SK-N-SH (cell line): ENCODE data around the gene KLHDC10. TPM values are rescaled to one million over a fixed set of nuclear protein-coding genes. Genes with fewer than 3 reads are reported as not detected.

Experiments used
- CTCF ChIA-PET: fragments of 300-600, 350-600 bp; formaldehyde crosslinking; extraction: SDS; loops from one replicate; lab custom pipeline; 2021; lab: Yijun Ruan, JAX
- POLR2A ChIA-PET: fragments of 350-600 bp; sonication (Branson Sonifier 250); formaldehyde crosslinking; extraction: SDS; loops from one replicate; lab custom pipeline; 2020; ENCODE audit warnings: antibody characterized with exemption, inconsistent platforms; lab: Yijun Ruan, JAX
- DNase-seq: peaks from one replicate; pipeline ENCODE4 v3.0.0; 2012
- H2AFZ ChIP-seq: fragments of 200-600 bp; sonication (generic); 2 replicates; pipeline ENCODE4 v1.8.1; 2016; ENCODE audit warnings: antibody characterized with exemption, mild to moderate bottlenecking, low read depth
- H3F3A ChIP-seq: fragments of 200-600 bp; sonication (generic); replicated peaks from 2 replicates; pipeline ENCODE3; 2016; ENCODE audit warnings: antibody characterized with exemption, mild to moderate bottlenecking; ENCODE audit not compliant: insufficient read depth
- H3K27ac ChIP-seq, 2 experiments: fragments of 200-500 bp in 1 of 2; fragments of 200-600 bp in 1 of 2; sonication (Bioruptor generic) in 1 of 2; sonication (generic), shearing (Covaris generic) in 1 of 2; 2 replicates each; pipeline versions ENCODE4 v1.5.1 to v1.6.1; 2014 to 2016; ENCODE audit warnings: low read depth in 2 of 2, inconsistent platforms in 1 of 2, low read length in 1 of 2, mild to moderate bottlenecking in 1 of 2, mixed read lengths in 1 of 2
- H3K27me3 ChIP-seq: fragments of 200-600 bp; sonication (generic), shearing (Covaris generic); 2 replicates; pipeline ENCODE4 v1.6.1; 2016; ENCODE audit warnings: mixed run types; ENCODE audit not compliant: insufficient read depth
- H3K36me3 ChIP-seq, 2 experiments: fragments of 200-500 bp in 1 of 2; fragments of 200-600 bp in 1 of 2; sonication (Bioruptor generic) in 1 of 2; sonication (generic) in 1 of 2; replicated peaks in 1 of 2; 2 replicates each; pipeline versions ENCODE3 to v1.5.1; 2014 to 2016; ENCODE audit warnings: low read length in 1 of 2, mild to moderate bottlenecking in 1 of 2; ENCODE audit not compliant: insufficient read depth in 2 of 2, control insufficient read depth in 1 of 2
- H3K4me1 ChIP-seq, 2 experiments: fragments of 200-500 bp in 1 of 2; fragments of 200-600 bp in 1 of 2; sonication (Bioruptor generic) in 1 of 2; sonication (generic), shearing (Covaris generic) in 1 of 2; 2 replicates each; pipeline versions ENCODE4 v1.5.1 to v1.6.1; 2014 to 2016; ENCODE audit warnings: low read depth in 1 of 2, low read length in 1 of 2, mixed run types in 1 of 2; ENCODE audit not compliant: insufficient read depth in 2 of 2, control insufficient read depth in 1 of 2
- H3K4me2 ChIP-seq: fragments of 200-600 bp; sonication (generic), shearing (Covaris generic); 2 replicates; pipeline ENCODE4 v1.6.1; 2017; ENCODE audit warnings: mixed run types
- H3K4me3 ChIP-seq, 2 experiments: fragments of 200-500 bp in 1 of 2; fragments of 200-600 bp in 1 of 2; sonication (Bioruptor generic) in 1 of 2; sonication (generic), shearing (Covaris generic) in 1 of 2; 2 replicates each; pipeline versions ENCODE4 v1.5.1 to v1.8.1; 2014 to 2016; ENCODE audit warnings: low read depth in 2 of 2, inconsistent platforms in 1 of 2, low read length in 1 of 2, mild to moderate bottlenecking in 1 of 2, mixed read lengths in 1 of 2, moderate library complexity in 1 of 2
- H3K79me2 ChIP-seq: fragments of 200-600 bp; sonication (generic); 2 replicates; pipeline ENCODE4 v1.8.1; 2017; ENCODE audit warnings: mild to moderate bottlenecking; ENCODE audit not compliant: insufficient read depth
- H3K9ac ChIP-seq: fragments of 200-600 bp; sonication (generic); 2 replicates; pipeline ENCODE4 v1.6.1; 2017; ENCODE audit warnings: mixed run types
- H3K9me2 ChIP-seq: fragments of 200-600 bp; sonication (generic); 2 replicates; pipeline ENCODE4 v1.6.1; 2017; ENCODE audit warnings: mixed run types
- H3K9me3 ChIP-seq: fragments of 200-600 bp; sonication (generic); 2 replicates; pipeline ENCODE4 v1.6.1; 2017; ENCODE audit warnings: mixed run types, mild to moderate bottlenecking, moderate library complexity
- H4K20me1 ChIP-seq: fragments of 200-600 bp; sonication (generic); 2 replicates; pipeline ENCODE4 v1.6.1; 2017; ENCODE audit warnings: mild to moderate bottlenecking, mixed run types; ENCODE audit not compliant: insufficient read depth
- ELF1 ChIP-seq: IDR thresholded peaks from 2 replicates; pipeline ENCODE4 v1.4.0; 2012
- FOSL2 ChIP-seq: IDR thresholded peaks from 2 replicates; pipeline ENCODE4 v1.4.0; 2012; ENCODE audit warnings: low read depth, mild to moderate bottlenecking, moderate library complexity, borderline replicate concordance
- FOXJ3 ChIP-seq: sonication (generic); formaldehyde crosslinking; IDR thresholded peaks from 2 replicates; pipeline ENCODE4 v1.5.1; 2020; ENCODE audit warnings: mild to moderate bottlenecking, missing genetic modification reagents
- FOXM1 ChIP-seq: IDR thresholded peaks from 2 replicates; pipeline ENCODE4 v1.4.0; 2012; ENCODE audit warnings: low read depth, mild to moderate bottlenecking
- GABPA ChIP-seq: IDR thresholded peaks from 2 replicates; pipeline ENCODE4 v1.4.0; 2012; ENCODE audit warnings: low read depth, mild to moderate bottlenecking
- JUND ChIP-seq: IDR thresholded peaks from 2 replicates; pipeline ENCODE4 v1.4.0; 2012
- MEF2A ChIP-seq: IDR thresholded peaks from 2 replicates; pipeline ENCODE4 v1.4.0; 2012; ENCODE audit warnings: low read depth, borderline replicate concordance
- MXI1 ChIP-seq: IDR thresholded peaks from 2 replicates; pipeline ENCODE4 v1.6.1; 2012; ENCODE audit warnings: mild to moderate bottlenecking, low read depth, low read length, improper control_type of control experiment
- NFIC ChIP-seq: IDR thresholded peaks from 2 replicates; pipeline ENCODE4 v1.4.0; 2012; ENCODE audit warnings: borderline replicate concordance
- NRF1 ChIP-seq: IDR thresholded peaks from 2 replicates; pipeline ENCODE4 v1.6.1; 2012; ENCODE audit warnings: low read depth, mild to moderate bottlenecking, low read length
- POLR2AphosphoS5 ChIP-seq: IDR thresholded peaks from 2 replicates; pipeline ENCODE4 v1.6.1; 2012; ENCODE audit warnings: low read depth, low read length
- RAD21 ChIP-seq: IDR thresholded peaks from 2 replicates; pipeline ENCODE4 v1.6.1; 2012; ENCODE audit warnings: mild to moderate bottlenecking, low read length
- RCOR1 ChIP-seq: fragments of 150-350 bp; IDR thresholded peaks from 2 replicates; pipeline ENCODE4 v1.6.1; 2017; ENCODE audit warnings: antibody characterized with exemption, low read length
- REST ChIP-seq: IDR thresholded peaks from 2 replicates; pipeline ENCODE4 v1.6.1; 2012; ENCODE audit warnings: mild to moderate bottlenecking, low read depth, low read length, moderate library complexity
- RFX5 ChIP-seq: IDR thresholded peaks from 2 replicates; pipeline ENCODE4 v1.6.1; 2012; ENCODE audit warnings: mild to moderate bottlenecking, improper control_type of control experiment, low read length
- SIN3A ChIP-seq: IDR thresholded peaks from 2 replicates; pipeline ENCODE4 v1.6.1; 2012; ENCODE audit warnings: low read depth, mild to moderate bottlenecking, low read length, moderate library complexity, borderline replicate concordance
- SMC3 ChIP-seq: IDR thresholded peaks from 2 replicates; pipeline ENCODE4 v1.6.1; 2012; ENCODE audit warnings: low read depth, low read length, improper control_type of control experiment
- TAF1 ChIP-seq: IDR thresholded peaks from 2 replicates; pipeline ENCODE4 v1.6.1; 2012; ENCODE audit warnings: low read depth, mild to moderate bottlenecking, low read length, moderate library complexity, borderline replicate concordance
- TCF12 ChIP-seq: IDR thresholded peaks from 2 replicates; pipeline ENCODE4 v1.4.0; 2012
- TEAD4 ChIP-seq: IDR thresholded peaks from 2 replicates; pipeline ENCODE4 v1.4.0; 2012; ENCODE audit warnings: mild to moderate bottlenecking, borderline replicate concordance; ENCODE audit not compliant: insufficient read depth
- USF2 ChIP-seq: fragments of 150-350 bp; IDR thresholded peaks from 2 replicates; pipeline ENCODE4 v1.6.1; 2017; ENCODE audit warnings: antibody characterized with exemption, low read length, low read depth, borderline replicate concordance
- YY1 ChIP-seq: IDR thresholded peaks from 2 replicates; pipeline ENCODE4 v1.4.0; 2012; ENCODE audit warnings: low read depth, mild to moderate bottlenecking
- WGBS: methylation state at CpG from one replicate; pipeline ENCODE4 v1.1.6; 2017; ENCODE audit warnings: low lambda C conversion rate; 5-methylcytosine and 5-hydroxymethylcytosine counted together
- polyA plus RNA-seq, 3 experiments: library from polyadenylated mRNA; depleted of rRNA; stranded (reverse); fragments of >200 nt; gene quantifications; 2 replicates each; pipeline ENCODE4 v1.2.3, GENCODE V29; 2012
- TF ChIP-seq, protein P1 (sequence below): IDR thresholded peaks from 2 replicates; pipeline ENCODE4 v1.4.0; 2012; ENCODE audit warnings: low read depth, borderline replicate concordance

The KLHDC10 gene
- polyA plus RNA-seq, 1 of the 3 experiments (the other 2 are of a cell fraction): 15.9 TPM

- DNase-seq: no peak
- ChIA-PET CTCF (interaction anchor here (0.6 kb wide), 2 partner anchors 40 to 537 kb away, joined by 3 read pairs; no protein-coding TSS in a partner anchor), POLR2A (no interaction called here)
- H4K20me1 ChIP-seq: no peaks in the 10 kb centered on the region
- no peaks in the 10 kb centered on the region for H3K9me3 ChIP-seq
- WGBS: 93% methylated on average over 7 of the region's 7 CpGs
- peaks cover 0 to 16% of the 10 kb centered on the region in 2 experiments; a peak in 1 of 4 replicates for H3K4me1 ChIP-seq
- no peak overlapping the region for H3K27ac ChIP-seq
- no peak overlapping the region for H2AFZ ChIP-seq
- peaks cover 6 to 16% of the 10 kb centered on the region in 2 experiments for H3K36me3 ChIP-seq
- no peak overlapping the region for H3K9ac ChIP-seq
- H3K27me3 ChIP-seq: no peaks in the 10 kb centered on the region
- TF ChIP-seq TCF12 (no peak), RFX5 (no peak), RCOR1 (no peak), ELF1 (no peak), SIN3A (no peak), SMC3 (no peak), JUND (no peak), GABPA (no peak), YY1 (no peak), TAF1 (no peak), FOXM1 (no peak), NFIC (no peak), FOSL2 (no peak)
- TF ChIP-seq, protein P1, sequence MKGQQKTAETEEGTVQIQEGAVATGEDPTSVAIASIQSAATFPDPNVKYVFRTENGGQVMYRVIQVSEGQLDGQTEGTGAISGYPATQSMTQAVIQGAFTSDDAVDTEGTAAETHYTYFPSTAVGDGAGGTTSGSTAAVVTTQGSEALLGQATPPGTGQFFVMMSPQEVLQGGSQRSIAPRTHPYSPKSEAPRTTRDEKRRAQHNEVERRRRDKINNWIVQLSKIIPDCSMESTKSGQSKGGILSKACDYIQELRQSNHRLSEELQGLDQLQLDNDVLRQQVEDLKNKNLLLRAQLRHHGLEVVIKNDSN: no peak
- H3K79me2 ChIP-seq: no peaks in the 10 kb centered on the region
- peaks cover 4% of the 10 kb centered on the region for H3F3A ChIP-seq
- no peaks in the 10 kb centered on the region for H3K9me2 ChIP-seq
- H3K4me3 ChIP-seq: no peak overlapping the region
- H3K4me2 ChIP-seq: no peak overlapping the region
Measured at GRCh38 chr7:130156140-130156539, 85.8 kb downstream of the KLHDC10 start.

DNA sequence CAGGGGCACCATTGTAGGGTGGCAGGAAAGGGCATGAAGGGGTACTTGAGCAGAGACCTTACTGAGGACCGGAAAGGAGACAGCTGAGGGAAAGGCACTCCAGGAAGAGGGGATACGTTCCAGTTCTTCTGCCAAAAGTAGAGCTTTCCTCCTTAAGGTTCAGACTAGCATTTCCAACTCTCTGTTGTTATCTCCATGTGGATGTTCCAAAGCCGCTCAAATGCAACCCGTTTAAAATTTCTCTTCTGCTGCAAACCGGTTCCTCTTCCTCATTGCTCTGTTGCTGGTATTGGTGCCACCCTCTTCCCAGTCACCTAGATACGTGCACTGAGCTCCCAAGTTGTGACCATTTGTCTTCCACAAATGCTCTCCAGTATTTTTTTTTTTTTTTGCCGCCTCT lies 87.4 kb downstream of the KLHDC10 start:
- Histone ChIP-seq H3K9me2 (no peaks in the 10 kb centered on the region), H3F3A (no peaks in the 10 kb centered on the region), H3K9ac (no peak overlapping the region), H3K4me2 (no peak overlapping the region), H4K20me1 (no peaks in the 10 kb centered on the region), H2AFZ (no peak overlapping the region), H3K79me2 (no peaks in the 10 kb centered on the region), H3K9me3 (no peaks in the 10 kb centered on the region), H3K27ac (no peak overlapping the region), H3K4me3 (no peak overlapping the region), H3K4me1 (peaks cover 0 to 16% of the 10 kb centered on the region in 2 experiments; a peak in 1 of 4 replicates), H3K36me3 (peaks cover 18 to 22% of the 10 kb centered on the region in 2 experiments), H3K27me3 (no peaks in the 10 kb centered on the region)
- ChIA-PET POLR2A (interaction anchor here (1.4 kb wide), 1 partner anchor 47 kb away, joined by 3 read pairs; the partner anchor contains the start of gene TMEM209), CTCF (interaction anchor here (1.5 kb wide), 1 partner anchor 85 kb away, joined by 5 read pairs; no protein-coding TSS in a partner anchor)
- no peak for TF ChIP-seq RAD21
- no peak for TF ChIP-seq USF2
- no peak for TF ChIP-seq REST
- no peak for TF ChIP-seq NRF1
- TF ChIP-seq NFIC: no peak
- no peak for TF ChIP-seq POLR2AphosphoS5
- TF ChIP-seq, protein P1: no peak
- TF ChIP-seq FOXJ3 (CRISPR knock-in tag): no peak
- TF ChIP-seq RFX5: no peak
- no peak for TF ChIP-seq TCF12
- no peak for TF ChIP-seq FOSL2
- no peak for TF ChIP-seq MEF2A
- no peak for TF ChIP-seq SIN3A
- no peak for TF ChIP-seq MXI1
- no peak for TF ChIP-seq TEAD4
- no peak for TF ChIP-seq RCOR1
- TF ChIP-seq ELF1: no peak
- WGBS: 95% methylated on average over 7 of the region's 7 CpGs
- no peak for DNase-seq
